ENCODE measurements around the gene PPCS. TPM values are rescaled to one million over a fixed set of nuclear protein-coding genes. Genes with fewer than 3 reads are reported as not detected.

PPCS gene
- total RNA-seq, 1 donor from 2014 or later = 41.7 TPM

DNA sequence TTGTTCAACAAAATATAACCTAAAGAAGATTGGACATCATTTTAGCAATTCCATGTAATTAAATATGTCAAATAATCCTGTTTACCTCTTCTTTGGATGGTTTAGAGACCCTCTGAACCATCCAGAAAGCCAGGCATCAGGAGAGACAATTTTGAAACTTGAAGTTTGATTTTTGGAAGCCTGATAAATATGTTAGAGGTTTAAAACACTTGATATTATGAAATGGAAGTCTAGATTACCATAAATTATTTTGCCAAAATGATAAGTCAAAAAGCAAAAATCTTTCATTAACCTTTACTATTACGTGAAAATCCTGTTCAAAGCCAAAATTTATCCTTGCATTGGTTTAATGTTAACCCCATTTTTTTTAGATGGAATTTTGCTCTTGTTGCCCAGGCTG lies 50.2 kb downstream of the PPCS start:
- Mint-ChIP-seq H3K27me3 (ENCODE audit: unreplicated experiment) (no peaks in the 10 kb centered on the region), H3K9me3 (ENCODE audit: unreplicated experiment) (peaks cover 33% of the 10 kb centered on the region), H3K27ac (ENCODE audit: unreplicated experiment) (no peak overlapping the region), H3K4me3 (ENCODE audit: unreplicated experiment) (no peak overlapping the region), H3K4me1 (ENCODE audit: unreplicated experiment) (no peaks in the 10 kb centered on the region), H3K36me3 (ENCODE audit: unreplicated experiment) (peaks cover 14% of the 10 kb centered on the region)
- TF ChIP-seq, protein P1, sequence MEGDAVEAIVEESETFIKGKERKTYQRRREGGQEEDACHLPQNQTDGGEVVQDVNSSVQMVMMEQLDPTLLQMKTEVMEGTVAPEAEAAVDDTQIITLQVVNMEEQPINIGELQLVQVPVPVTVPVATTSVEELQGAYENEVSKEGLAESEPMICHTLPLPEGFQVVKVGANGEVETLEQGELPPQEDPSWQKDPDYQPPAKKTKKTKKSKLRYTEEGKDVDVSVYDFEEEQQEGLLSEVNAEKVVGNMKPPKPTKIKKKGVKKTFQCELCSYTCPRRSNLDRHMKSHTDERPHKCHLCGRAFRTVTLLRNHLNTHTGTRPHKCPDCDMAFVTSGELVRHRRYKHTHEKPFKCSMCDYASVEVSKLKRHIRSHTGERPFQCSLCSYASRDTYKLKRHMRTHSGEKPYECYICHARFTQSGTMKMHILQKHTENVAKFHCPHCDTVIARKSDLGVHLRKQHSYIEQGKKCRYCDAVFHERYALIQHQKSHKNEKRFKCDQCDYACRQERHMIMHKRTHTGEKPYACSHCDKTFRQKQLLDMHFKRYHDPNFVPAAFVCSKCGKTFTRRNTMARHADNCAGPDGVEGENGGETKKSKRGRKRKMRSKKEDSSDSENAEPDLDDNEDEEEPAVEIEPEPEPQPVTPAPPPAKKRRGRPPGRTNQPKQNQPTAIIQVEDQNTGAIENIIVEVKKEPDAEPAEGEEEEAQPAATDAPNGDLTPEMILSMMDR (IDR thresholded peaks at IDR 0.05) = no peak
- no peak for DNase-seq (ENCODE audit: extremely low spot score, unreplicated experiment)

Other genes starting within 250 kb of the PPCS start
- 33.6 and 34.6 TPM in 2 replicates for gene FOXJ3, start 121.3 kb upstream of the PPCS start, total RNA-seq
- not detected in 2 replicates for gene RIMKLA, start 75.8 kb upstream of the PPCS start, total RNA-seq
- gene ZMYND12, start 521 bp upstream of the PPCS start, total RNA-seq = 0.31 and 0.40 TPM in 2 replicates
- gene CCDC30, start 6.7 kb downstream of the PPCS start, total RNA-seq = 3.3 and 4.1 TPM in 2 replicates
- 26.7 and 30.2 TPM in 2 replicates for gene PPIH, start 201.9 kb downstream of the PPCS start, total RNA-seq
- gene YBX1, start 225.9 kb downstream of the PPCS start, total RNA-seq = 529 and 538 TPM in 2 replicates